ENCODE data around the gene GPLD1.

- TF ChIP-seq EZH2 (IDR thresholded peaks at IDR 0.05; ENCODE audit: borderline replicate concordance) = no peak
- TF ChIP-seq, protein P1, sequence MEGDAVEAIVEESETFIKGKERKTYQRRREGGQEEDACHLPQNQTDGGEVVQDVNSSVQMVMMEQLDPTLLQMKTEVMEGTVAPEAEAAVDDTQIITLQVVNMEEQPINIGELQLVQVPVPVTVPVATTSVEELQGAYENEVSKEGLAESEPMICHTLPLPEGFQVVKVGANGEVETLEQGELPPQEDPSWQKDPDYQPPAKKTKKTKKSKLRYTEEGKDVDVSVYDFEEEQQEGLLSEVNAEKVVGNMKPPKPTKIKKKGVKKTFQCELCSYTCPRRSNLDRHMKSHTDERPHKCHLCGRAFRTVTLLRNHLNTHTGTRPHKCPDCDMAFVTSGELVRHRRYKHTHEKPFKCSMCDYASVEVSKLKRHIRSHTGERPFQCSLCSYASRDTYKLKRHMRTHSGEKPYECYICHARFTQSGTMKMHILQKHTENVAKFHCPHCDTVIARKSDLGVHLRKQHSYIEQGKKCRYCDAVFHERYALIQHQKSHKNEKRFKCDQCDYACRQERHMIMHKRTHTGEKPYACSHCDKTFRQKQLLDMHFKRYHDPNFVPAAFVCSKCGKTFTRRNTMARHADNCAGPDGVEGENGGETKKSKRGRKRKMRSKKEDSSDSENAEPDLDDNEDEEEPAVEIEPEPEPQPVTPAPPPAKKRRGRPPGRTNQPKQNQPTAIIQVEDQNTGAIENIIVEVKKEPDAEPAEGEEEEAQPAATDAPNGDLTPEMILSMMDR (IDR thresholded peaks at IDR 0.05; ENCODE audit: poor library complexity) = no peak
Measured at GRCh38 chr6:24480705-24481104, 8.7 kb downstream of the GPLD1 start.
